H9 (cell line): ENCODE measurements around the gene PTCH1. TPM values are rescaled to one million over a fixed set of nuclear protein-coding genes. Genes with fewer than 3 reads are reported as not detected.

Source experiments
- DNase-seq: peaks from one replicate; pipeline ENCODE4 v3.0.0-alpha.2; 2017
- H2AFZ ChIP-seq: one replicate; pipeline ENCODE4 v1.6.1; 2013; ENCODE audit warnings: mild to moderate bottlenecking, low read length, control low read depth, moderate library complexity
- H2AK5ac ChIP-seq: 2 replicates; pipeline ENCODE4 v1.6.1; 2013; ENCODE audit warnings: low read length, control low read depth, mixed read lengths; ENCODE audit not compliant: insufficient read length
- H2BK120ac ChIP-seq: one replicate; pipeline ENCODE4 v1.6.1; 2013; ENCODE audit warnings: low read depth, mild to moderate bottlenecking, low read length, control low read depth, inconsistent platforms; ENCODE audit not compliant: poor library complexity, severe bottlenecking
- H2BK12ac ChIP-seq: 2 replicates; pipeline ENCODE4 v1.6.1; 2013; ENCODE audit warnings: low read length, control low read depth, mixed read lengths, low read depth; ENCODE audit not compliant: insufficient read length
- H2BK15ac ChIP-seq: 2 replicates; pipeline ENCODE4 v1.6.1; 2013; ENCODE audit warnings: low read depth, low read length, control low read depth
- H2BK20ac ChIP-seq: one replicate; pipeline ENCODE4 v1.6.1; 2013; ENCODE audit warnings: low read depth, mild to moderate bottlenecking, low read length, control low read depth, inconsistent platforms; ENCODE audit not compliant: poor library complexity, severe bottlenecking
- H2BK5ac ChIP-seq: 2 replicates; pipeline ENCODE4 v1.6.1; 2013; ENCODE audit warnings: low read length, control low read depth, mixed read lengths; ENCODE audit not compliant: insufficient read length
- H3K14ac ChIP-seq: 2 replicates; pipeline ENCODE4 v1.6.1; 2013; ENCODE audit warnings: low read length, control low read depth; ENCODE audit not compliant: insufficient read depth
- H3K18ac ChIP-seq: 2 replicates; pipeline ENCODE4 v1.6.1; 2013; ENCODE audit warnings: low read depth, mild to moderate bottlenecking, mixed read lengths, low read length, control low read depth; ENCODE audit not compliant: insufficient read length
- H3K23ac ChIP-seq: 2 replicates; pipeline ENCODE4 v1.6.1; 2013; ENCODE audit warnings: low read length, control low read depth, mixed read lengths, low read depth; ENCODE audit not compliant: insufficient read length
- H3K23me2 ChIP-seq: 2 replicates; pipeline ENCODE4 v1.6.1; 2013; ENCODE audit warnings: low read depth, mild to moderate bottlenecking, mixed read lengths, low read length, control low read depth; ENCODE audit not compliant: insufficient read length, poor library complexity, severe bottlenecking
- H3K27ac ChIP-seq: 2 replicates; pipeline ENCODE4 v1.5.1; 2013; ENCODE audit warnings: low read length, control low read depth, mixed read lengths, low read depth; ENCODE audit not compliant: insufficient read length
- H3K27me3 ChIP-seq: 2 replicates; pipeline ENCODE4 v1.6.1; 2013; ENCODE audit warnings: low read length, control low read depth, inconsistent platforms; ENCODE audit not compliant: insufficient read depth
- H3K4ac ChIP-seq: 2 replicates; pipeline ENCODE4 v1.6.1; 2013; ENCODE audit warnings: low read depth, mild to moderate bottlenecking, control low read depth, inconsistent platforms, low read length, moderate library complexity
- H3K4me1 ChIP-seq: 2 replicates; pipeline ENCODE4 v1.6.1; 2013; ENCODE audit warnings: low read length, control low read depth, inconsistent platforms; ENCODE audit not compliant: insufficient read depth
- H3K4me2 ChIP-seq: 2 replicates; pipeline ENCODE4 v1.6.1; 2013; ENCODE audit warnings: low read length, control low read depth, mixed read lengths; ENCODE audit not compliant: insufficient read length, insufficient read depth
- H3K56ac ChIP-seq: 2 replicates; pipeline ENCODE4 v1.6.1; 2013; ENCODE audit warnings: low read depth, mild to moderate bottlenecking, mixed read lengths, low read length, control low read depth; ENCODE audit not compliant: insufficient read length
- H3K79me1 ChIP-seq: 2 replicates; pipeline ENCODE4 v1.6.1; 2013; ENCODE audit warnings: low read depth, mild to moderate bottlenecking, moderate library complexity, low read length, control low read depth, inconsistent platforms; ENCODE audit not compliant: insufficient read depth, poor library complexity, severe bottlenecking
- H3K79me2 ChIP-seq: 2 replicates; pipeline ENCODE4 v1.6.1; 2013; ENCODE audit warnings: low read length, control low read depth, inconsistent platforms; ENCODE audit not compliant: insufficient read depth
- H3K9ac ChIP-seq: 2 replicates; pipeline ENCODE4 v1.6.1; 2013; ENCODE audit warnings: low read length, control low read depth, mixed read lengths; ENCODE audit not compliant: insufficient read length; ENCODE audit errors: extremely low read depth
- H3K9me3 ChIP-seq: one replicate; pipeline ENCODE4 v1.6.1; 2013; ENCODE audit warnings: low read depth, low read length, inconsistent platforms; ENCODE audit not compliant: control insufficient read depth
- H3T11ph ChIP-seq: one replicate; pipeline ENCODE4 v1.6.1; 2013; ENCODE audit warnings: mild to moderate bottlenecking, low read length, control low read depth, inconsistent platforms
- H4K20me1 ChIP-seq: one replicate; pipeline ENCODE4 v1.6.1; 2013; ENCODE audit not compliant: control insufficient read depth, insufficient read length, insufficient read depth
- H4K5ac ChIP-seq: 2 replicates; pipeline ENCODE4 v1.6.1; 2013; ENCODE audit warnings: low read depth, mild to moderate bottlenecking, mixed read lengths, low read length, control low read depth; ENCODE audit not compliant: insufficient read length
- H4K8ac ChIP-seq: replicated peaks from 2 replicates; pipeline ENCODE4 v1.6.1; 2013; ENCODE audit warnings: low read length, control low read depth, mixed read lengths, low read depth; ENCODE audit not compliant: insufficient read length
- H4K91ac ChIP-seq: 2 replicates; pipeline ENCODE4 v1.6.1; 2013; ENCODE audit warnings: low read depth, mild to moderate bottlenecking, moderate library complexity, mixed read lengths, low read length, control low read depth; ENCODE audit not compliant: insufficient read length
- H3K27ac Mint-ChIP-seq, 3 experiments: 2 replicates in 2 of 3; 3 replicates in 1 of 3; pipeline ENCODE4 v1.8.0; 2020 to 2021; ENCODE audit warnings: mixed read lengths in 3 of 3, mild to moderate bottlenecking in 1 of 3, moderate library complexity in 1 of 3
- H3K27me3 Mint-ChIP-seq: 2 replicates; pipeline ENCODE4 v1.8.0; 2021; ENCODE audit warnings: low read depth, mild to moderate bottlenecking, moderate library complexity, mixed read lengths
- H3K36me3 Mint-ChIP-seq, 3 experiments: 2 replicates in 2 of 3; 3 replicates in 1 of 3; pipeline ENCODE4 v1.8.0; 2020 to 2021; ENCODE audit warnings: low read depth in 3 of 3, mixed read lengths in 3 of 3; ENCODE audit not compliant: insufficient read depth in 1 of 3
- H3K4me1 Mint-ChIP-seq, 2 experiments: 2 replicates each; pipeline ENCODE4 v1.8.0; 2020; ENCODE audit warnings: mixed read lengths in 2 of 2
- H3K4me3 Mint-ChIP-seq, 2 experiments: 2 replicates in 1 of 2; 3 replicates in 1 of 2; pipeline ENCODE4 v1.8.0; 2020 to 2021; ENCODE audit warnings: mild to moderate bottlenecking in 2 of 2, mixed read lengths in 2 of 2, moderate library complexity in 1 of 2
- H3K9me3 Mint-ChIP-seq, 2 experiments: 2 replicates in 1 of 2; 3 replicates in 1 of 2; pipeline ENCODE4 v1.8.0; 2020; ENCODE audit warnings: mild to moderate bottlenecking in 2 of 2, mixed read lengths in 2 of 2, moderate library complexity in 1 of 2
- CTCF ChIP-seq: fragments of 200-600 bp; sonication (generic); conservative IDR thresholded peaks from 3 replicates; pipeline ENCODE4 v1.8.0; 2021; ENCODE audit warnings: antibody characterized with exemption, mild to moderate bottlenecking
- WGBS: extraction: QIAGEN DNeasy Blood & Tissue Kit; methylation state at CpG from one replicate; pipeline ENCODE4 v1.1.7; 2013; ENCODE audit warnings: missing lambda C conversion rate, low lambda C conversion rate, mixed read lengths; ENCODE audit not compliant: insufficient read length; ENCODE audit errors: extremely low coverage; 5-methylcytosine and 5-hydroxymethylcytosine counted together
- total RNA-seq: library from RNA; stranded (reverse); gene quantifications from 2 replicates; pipeline ENCODE4 v1.2.1, GENCODE V29; 2021

Gene PTCH1
- total RNA-seq, 1 experiment from 2014 or later: 9.1 TPM

GRCh38 chr9:95457769-95458168 is 59.0 kb downstream of the PTCH1 start:
- H3K9ac ChIP-seq: no peak overlapping the region
- no peak overlapping the region for H4K5ac ChIP-seq
- Mint-ChIP-seq H3K27me3 (peaks cover 20% of the 10 kb centered on the region), H3K36me3 (peaks cover 37 to 84% (median 55%) of the 10 kb centered on the region in 3 experiments; a peak in 6 of 7 replicates), H3K9me3 (no peaks in the 10 kb centered on the region), H3K27ac (no peak overlapping the region; a peak in 1 of 7 replicates), H3K4me1 (peaks cover 23 to 28% of the 10 kb centered on the region in 2 experiments), H3K4me3 (no peak overlapping the region)
- H3K4me2 ChIP-seq: no peak overlapping the region
- no peaks in the 10 kb centered on the region for H3K79me2 ChIP-seq
- H3K79me1 ChIP-seq: no peaks in the 10 kb centered on the region
- H2BK5ac ChIP-seq: no peak overlapping the region
- H3K27ac ChIP-seq: no peak overlapping the region
- H4K20me1 ChIP-seq: no peaks in the 10 kb centered on the region
- no peak overlapping the region for H3K18ac ChIP-seq
- H2BK12ac ChIP-seq: no peak overlapping the region
- H3K4ac ChIP-seq: no peak overlapping the region
- no peak overlapping the region for H2BK20ac ChIP-seq
- no peaks in the 10 kb centered on the region for H3K27me3 ChIP-seq
- H3T11ph ChIP-seq: no peak overlapping the region
- H4K8ac ChIP-seq: no peak overlapping the region
- no peak for DNase-seq
- no peak overlapping the region for H3K14ac ChIP-seq
- H3K23ac ChIP-seq: no peak overlapping the region
- H3K56ac ChIP-seq: no peak overlapping the region
- peaks cover 6% of the 10 kb centered on the region; the same call in 1 of the 2 replicates for H3K4me1 ChIP-seq
- H3K9me3 ChIP-seq: no peaks in the 10 kb centered on the region
- H2AFZ ChIP-seq: no peak overlapping the region
- TF ChIP-seq CTCF: no peak
- no peak overlapping the region for H2BK120ac ChIP-seq
- no peak overlapping the region for H4K91ac ChIP-seq
- no peaks in the 10 kb centered on the region for H3K23me2 ChIP-seq
- H2BK15ac ChIP-seq: no peak overlapping the region
- H2AK5ac ChIP-seq: no peak overlapping the region
- no CpG with 5 or more reads among the region's 12 CpGs for WGBS
